Activated T-helper 1 cell treated with Interleukin-2 at 50 U/mL for 16 hours (primary cell): ENCODE results near the gene CFAP299.

Source experiments
- DNase-seq: peaks from one replicate; pipeline ENCODE4 v3.0.0-alpha.2; 2020; ENCODE audit warnings: low read depth

Gene CFAP299

DNA sequence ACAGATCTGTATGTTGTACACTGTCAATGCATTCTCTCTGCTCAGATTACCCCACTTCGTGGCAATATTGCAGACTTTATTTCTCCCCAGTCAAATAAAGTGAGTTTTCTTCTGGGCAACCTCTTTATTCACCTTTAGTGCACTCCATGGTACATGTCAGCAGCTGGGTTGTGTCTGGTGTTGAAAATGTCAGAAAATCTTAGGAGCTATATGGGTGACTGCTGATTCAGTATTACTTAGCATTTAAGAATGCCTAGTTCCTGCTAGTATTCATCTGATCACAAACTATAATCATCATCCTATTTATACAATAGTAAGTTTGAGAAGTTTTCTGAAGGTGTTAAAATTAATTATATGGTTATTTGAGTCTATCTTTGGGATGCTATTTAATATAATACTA, 112.5 kb downstream of the CFAP299 start:
- no peak for DNase-seq

DNA sequence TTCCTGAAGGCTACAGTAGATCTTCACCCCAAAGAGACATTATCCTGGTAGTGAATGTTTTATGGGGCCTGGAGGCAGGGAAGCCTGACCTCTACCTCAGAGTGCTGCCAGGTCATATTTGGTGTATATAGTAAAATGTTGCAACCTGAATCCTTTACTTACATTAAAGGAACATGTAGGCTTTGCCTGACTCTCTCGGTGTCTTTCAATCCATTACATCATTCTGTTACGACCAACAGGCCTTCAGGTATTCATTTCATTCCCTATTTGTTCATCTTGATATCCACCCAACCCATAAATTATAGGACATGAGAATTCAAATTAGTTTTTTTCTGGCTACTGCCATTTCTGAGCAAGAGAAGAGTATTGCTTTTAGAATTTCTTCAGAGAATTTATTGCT, 116.5 kb downstream of the CFAP299 start:
- DNase-seq: no peak

DNA sequence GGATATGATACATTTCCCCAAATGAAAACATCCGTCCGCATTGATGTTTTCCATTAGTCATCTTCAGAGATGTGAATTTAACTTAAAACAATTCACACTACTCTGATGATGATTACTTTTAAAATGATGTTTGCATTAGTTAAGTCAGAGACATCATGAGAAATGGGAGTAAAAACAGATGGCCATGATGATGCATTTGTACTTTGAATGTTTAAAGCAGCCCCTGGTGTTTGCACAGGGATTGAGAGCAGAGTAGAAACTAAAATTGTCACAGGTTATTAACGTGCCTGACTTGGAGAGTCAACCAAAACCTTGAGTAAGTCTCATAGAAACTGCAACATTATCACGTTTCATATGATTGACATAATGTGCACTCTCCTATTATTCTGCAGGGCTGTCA, 117.2 kb downstream of the CFAP299 start:
- no peak for DNase-seq

DNA sequence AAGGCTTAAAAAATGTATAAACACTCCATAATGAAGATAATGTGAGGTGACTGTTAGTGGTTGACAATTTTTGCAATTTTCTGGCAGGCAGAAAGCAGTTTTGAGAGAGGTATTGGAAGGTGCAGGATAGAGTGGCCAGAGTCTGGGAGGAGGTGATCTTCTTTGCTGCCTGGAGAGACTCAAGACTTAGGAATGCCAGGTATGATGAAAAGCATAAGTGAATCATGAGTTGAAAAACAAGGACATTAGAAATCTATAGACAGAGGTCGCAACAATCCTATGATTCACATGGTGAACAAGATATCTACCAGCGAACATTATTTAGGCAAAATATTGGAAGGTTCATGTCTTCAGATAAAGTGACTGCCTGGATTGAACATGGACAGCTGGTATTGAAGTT, 118.5 kb downstream of the CFAP299 start:
- no peak for DNase-seq

DNA sequence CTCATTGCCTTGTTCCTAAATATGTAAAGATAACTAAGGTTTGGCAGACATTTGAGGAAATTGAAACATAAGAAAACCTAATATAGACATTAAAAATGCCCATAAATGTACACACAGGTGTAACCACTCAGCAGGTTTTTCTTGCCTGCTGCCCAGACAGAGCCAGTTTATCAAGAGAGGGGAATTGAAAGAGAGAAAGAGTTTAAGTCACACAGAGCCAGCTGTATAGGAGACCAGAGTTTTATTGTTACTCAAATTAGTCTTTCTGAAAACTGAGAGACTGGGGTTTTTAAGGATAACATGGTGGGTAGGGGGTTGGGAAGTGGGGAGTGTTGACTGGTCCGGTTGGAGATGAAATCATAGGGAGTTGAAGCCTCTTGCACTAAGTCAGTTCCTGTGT, 119.0 kb downstream of the CFAP299 start:
- DNase-seq: no peak

DNA sequence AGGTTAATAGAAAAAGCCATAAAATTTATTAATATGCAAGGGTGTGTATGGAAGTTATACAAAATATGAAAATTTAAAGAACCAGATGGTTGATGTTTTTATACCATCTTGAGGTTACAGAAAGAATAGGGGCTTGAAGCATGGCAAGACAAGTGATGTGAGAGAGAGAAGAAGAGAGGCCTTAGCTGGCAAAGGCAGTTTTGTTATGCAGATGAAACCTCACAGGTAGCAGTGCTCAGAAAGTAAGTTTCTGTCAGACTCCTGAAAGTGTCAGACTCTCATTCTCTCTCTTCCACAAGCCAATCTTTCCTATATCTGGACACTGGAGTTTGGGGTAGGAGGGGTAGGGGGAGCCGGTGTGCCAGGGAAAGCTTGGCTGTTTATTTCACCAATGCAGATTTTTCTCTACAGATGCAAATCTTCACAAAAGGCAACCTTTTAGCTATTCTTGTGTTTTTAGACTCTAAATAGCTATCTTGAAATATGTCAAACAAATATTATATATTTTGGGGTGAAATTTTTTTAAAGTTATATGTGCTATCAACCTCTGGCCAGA, 124.5 kb downstream of the CFAP299 start:
- no peak for DNase-seq

DNA sequence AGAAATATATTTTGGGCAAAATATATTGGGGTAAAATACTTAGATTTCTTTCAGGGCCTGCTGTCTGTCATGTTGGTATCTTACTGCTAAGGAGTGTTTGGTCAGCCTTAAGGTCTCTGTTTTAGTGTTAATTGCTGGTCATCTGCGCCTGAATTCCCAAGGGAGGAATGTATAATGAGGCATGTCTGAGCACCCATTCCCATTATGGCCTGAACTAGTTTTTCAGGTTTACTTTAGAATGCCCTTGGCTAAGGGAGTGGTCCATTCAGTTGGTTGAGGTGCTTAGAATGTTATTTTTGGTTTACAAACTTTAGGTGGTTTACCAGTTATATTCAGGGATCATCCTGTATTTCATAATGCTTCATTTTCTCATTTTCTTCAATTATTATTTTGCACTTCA, 125.9 kb downstream of the CFAP299 start:
- DNase-seq: no peak

DNA sequence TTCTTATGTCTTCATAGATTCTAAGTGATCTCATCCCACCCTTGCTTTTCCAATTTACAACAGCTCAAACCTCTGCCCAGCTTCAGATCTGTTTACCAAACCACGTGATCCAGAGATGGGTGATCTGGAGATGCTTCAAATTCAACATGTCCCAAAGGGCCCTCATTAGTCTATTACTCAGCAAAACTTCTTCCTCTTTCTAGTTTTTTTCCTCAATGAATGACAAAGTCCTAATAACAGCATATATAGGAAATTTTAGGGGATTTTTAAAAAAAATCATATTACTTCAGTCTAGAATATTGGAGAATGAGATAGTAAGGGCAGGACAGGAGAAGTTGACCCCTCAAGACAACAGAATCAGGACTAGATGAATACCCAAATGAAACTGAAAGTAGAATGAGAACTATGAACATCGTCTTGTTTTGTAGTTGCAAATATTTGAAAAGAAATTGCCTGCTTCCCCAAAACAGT, 127.1 kb downstream of the CFAP299 start:
- no peak for DNase-seq

DNA sequence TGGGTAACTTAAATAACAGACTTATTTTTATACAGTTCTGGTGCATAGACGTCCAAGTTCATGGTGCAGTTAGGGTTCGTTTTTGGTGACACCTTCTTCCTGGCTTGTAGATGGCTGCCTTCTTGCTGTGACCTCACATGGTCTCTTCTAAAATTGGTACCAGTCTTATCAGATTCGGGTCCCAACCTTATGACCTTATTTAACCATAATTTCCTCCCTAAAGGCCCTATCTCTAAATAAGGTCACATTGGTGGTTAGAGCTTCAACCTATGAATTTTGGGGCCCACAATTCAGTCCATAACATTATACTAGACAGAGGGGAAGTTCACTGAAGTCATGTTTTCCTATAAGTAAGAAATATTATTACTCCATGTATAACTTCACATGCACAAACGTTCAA, 128.0 kb downstream of the CFAP299 start:
- no peak for DNase-seq

DNA sequence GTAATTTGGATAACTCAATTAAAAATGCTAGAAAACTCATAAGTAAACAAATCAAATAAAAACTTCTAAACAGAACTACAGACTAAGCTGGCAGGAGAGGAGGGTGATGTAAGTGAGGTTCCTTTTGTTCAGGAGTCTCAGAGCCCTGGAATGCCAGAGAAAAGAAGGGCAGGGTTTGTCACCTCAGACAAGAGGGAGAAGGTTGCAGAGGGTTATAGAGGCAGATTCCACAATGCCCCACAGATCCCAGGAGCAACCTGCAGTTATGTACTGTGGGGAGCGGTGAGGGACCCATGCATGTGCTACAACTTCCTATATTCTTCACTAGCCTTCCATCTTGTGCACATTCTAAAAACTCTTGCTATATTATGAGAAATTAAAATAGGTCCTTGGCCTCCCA, 129.7 kb downstream of the CFAP299 start:
- DNase-seq: no peak

DNA sequence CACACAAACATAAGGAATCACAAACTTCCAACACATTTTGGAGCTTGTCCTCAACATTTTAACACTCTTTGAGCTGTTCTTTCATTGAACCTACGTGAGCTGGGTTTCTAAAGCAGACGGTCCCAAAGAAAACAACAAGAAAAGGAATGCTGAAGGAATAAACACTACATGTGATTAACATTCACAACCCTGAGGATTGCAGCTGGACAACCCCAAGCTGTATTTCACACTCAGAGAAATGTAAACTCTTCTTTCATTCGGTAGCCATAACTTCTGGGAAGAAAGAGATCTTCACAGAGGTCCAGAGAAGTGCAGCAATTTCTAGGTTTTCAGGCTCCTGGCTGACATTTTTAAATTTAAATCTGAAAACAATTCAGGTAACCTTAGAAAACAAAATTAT, 130.2 kb downstream of the CFAP299 start:
- DNase-seq: no peak

DNA sequence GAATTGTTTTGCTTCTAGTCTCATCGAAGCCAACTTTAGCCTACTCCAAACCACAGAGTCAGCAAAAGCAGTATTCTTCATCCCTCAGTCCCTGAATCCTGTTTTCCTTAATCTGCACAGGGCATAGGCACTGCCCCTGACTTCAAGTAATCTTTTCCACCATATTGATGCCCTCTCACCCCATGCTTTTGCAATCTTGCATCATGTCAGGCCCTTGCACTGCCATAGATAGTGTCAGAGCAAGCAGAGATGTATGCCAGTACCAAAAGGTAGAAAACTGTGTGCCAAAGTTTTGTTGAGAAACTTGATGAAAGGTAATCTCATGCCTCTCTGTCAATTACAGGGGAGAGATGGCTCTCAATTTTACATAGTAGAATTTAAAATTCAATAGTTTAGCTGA, 131.1 kb downstream of the CFAP299 start:
- DNase-seq: no peak

DNA sequence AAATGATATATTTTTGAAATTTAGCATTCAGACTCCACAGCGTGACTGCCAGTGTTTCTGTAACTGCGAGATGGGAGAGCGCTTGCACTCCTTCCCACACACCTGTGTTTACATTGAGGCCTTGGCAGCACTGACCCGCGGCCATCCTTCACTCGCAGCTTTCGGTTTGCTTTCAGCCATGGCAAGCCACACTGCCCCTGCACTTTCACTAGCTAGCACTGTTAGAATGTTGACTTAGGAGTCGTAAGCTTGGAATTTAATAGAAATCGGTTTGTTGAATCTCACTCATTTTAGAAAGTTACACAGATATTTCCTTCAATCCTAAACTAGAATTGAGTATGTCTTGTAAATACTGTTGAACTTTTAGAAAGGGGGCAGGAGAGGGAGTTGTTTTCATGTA, 136.2 kb downstream of the CFAP299 start:
- DNase-seq: no peak

DNA sequence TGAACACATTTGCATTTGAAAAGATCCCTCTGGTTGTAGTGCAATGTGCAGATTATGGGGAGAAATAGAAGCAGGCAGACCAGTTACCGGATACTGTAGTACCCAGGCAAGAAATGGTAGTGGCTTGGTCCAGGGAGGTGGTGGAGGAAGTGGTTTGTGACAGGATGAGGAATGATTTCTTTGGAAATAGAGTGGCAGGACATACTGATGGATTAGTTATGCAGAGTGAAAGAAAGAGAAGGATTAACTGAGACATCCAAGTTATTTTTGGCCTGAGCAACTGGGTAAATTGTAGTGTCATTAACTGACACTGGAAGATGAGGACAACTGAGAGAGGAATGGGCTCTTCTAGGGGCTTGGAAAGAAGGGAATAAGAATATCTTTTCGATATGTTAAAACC, 139.7 kb downstream of the CFAP299 start:
- no peak for DNase-seq

DNA sequence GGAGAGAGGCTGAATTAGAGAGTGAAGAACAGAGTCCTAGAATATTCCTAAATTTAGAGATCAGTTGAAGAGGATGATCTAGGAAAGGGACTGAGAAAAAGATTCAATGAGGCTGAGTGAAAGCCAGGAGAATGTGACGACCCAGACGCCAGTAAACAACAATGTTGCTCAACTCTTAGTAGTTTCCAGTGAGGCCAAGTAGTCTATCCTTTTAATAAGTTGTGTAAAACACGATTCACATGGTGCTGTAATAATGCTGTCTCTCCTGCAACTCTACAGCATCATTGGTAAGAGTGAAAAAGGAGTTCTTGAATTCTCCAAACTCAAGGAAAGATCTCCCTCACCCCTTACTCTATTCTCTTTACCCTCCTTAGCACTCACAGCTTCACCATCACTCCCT, 140.3 kb downstream of the CFAP299 start:
- DNase-seq: no peak

DNA sequence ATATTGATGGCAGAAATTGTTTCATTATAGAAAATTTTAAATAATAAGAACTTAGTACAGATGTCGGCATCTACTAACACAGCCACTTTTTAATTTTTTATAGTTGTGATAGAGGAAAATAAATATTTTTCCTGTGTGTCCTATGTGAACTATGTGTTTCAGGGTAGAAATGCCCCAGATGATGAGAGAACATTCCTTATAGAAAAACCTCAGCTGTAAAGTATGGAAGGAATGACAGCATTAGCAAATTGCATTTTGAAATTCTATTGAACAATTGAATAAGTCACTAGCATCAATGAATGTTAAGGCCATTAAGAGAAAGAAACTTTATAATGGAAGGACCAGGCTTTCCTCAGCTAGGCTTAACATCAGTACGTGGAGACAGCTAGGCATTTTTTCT, 149.2 kb downstream of the CFAP299 start:
- DNase-seq: no peak

DNA sequence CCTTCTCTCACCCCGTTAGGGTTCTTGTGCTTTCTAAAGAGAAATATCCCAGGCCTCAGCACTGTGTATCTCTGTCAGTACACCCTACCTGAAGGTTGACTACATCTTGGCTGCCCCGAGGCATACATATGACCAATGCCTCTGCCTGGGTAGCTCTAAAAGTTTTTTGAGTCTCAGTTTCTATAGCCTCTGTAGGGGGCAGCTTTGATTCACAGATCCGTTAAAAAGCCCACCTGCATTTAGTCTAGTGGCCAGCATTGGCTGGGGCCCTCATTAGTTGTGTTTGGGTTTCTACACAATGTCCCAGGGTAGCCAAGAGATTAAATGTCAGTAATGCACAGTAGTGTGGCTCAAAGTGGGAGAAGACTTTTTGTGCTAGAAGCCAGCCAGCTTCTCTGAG, 151.1 kb downstream of the CFAP299 start:
- DNase-seq: no peak

DNA sequence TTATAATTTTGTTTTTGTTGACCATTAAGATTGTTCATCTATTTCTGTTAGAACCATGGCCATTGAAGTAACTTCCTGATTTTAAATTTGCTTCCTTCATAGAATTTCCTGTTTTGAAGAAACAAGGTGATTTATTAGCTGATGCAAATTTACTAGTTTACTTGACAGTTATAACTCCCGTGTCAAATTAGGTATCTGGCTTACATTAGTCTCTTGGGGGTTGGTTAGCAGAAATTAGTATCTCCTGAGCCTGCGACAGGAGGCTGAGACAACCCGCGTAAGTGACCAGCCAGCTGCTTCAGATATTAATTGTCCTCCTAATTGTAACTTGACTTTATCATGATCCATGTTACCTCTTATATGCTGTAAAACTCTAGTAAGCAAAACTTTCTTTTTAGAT, 154.3 kb downstream of the CFAP299 start:
- DNase-seq: no peak

DNA sequence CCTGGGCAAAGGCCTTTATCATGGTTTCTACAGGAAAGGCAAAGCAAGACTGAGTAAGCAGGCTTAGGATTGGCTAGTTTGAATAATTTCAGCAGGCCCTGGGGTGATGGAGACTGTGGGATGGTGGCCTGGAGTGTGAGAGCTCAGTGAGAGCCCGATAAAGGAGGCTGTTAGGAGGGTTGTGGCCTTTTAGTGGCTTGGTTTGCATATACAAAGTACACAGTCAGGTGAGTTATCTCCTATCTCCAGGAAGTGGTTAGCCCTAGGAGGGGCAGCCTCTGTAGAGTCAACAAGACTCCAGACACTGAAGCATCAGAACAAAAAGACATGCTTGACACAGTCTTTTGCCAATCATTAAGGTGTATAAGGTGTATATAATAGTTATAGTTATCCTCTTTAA, 157.2 kb downstream of the CFAP299 start:
- DNase-seq: peak; percentile 24

DNA sequence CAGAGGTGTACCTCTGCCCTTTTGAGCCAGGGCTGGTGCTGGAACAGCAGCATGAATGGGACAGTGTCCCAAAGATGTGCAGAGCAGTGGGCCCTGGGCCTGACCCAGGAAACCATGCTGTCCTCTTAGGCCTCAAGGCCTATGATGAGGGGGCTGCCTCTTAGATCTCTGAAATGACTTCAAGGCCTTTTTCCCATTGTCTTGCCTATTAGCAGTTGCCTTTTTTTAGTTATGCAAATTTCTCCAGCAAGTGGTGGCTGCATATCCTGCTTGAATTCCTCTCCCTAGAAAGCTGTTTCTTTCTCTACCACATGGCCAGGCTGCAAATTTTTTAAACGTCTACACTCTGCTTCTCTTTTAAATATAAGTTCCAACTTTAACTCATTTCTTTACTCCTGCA, 160.3 kb downstream of the CFAP299 start:
- no peak for DNase-seq

DNA sequence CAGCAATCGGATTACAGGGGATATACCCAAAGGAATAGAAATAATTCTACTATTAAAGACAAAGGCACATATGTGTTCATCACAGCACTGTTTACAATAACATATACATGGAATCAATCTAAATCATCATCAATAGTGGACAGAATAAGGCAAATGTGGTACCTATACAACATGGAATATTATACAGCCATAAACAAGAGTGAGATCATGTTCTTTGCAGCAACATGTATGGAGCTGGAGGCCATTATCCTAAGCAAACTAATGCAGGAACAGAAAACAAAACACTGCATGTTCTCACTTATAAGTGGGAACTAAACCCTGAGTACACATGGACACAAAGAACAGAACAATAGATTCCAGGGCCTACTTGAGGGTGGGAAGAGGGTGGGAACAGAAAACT, 163.2 kb downstream of the CFAP299 start:
- DNase-seq: no peak

DNA sequence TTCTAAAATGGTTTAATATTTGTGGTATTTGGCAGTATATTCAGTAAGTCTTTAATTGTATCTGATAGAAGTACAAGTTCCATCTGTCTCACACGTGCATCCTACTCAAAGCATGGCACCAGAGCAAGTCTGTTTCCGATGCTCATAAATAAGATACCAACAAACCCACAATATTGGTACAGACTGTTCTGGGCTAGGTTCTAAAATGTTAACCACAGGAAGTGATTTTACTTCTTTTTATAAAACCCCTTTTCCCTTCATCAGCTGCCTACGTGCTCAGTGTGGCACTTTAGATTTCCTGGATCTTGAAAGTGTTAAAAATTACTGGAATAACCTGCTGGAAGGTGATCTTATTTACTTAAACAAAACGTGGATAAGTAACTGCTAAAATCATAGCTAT, 165.1 kb downstream of the CFAP299 start:
- no peak for DNase-seq

DNA sequence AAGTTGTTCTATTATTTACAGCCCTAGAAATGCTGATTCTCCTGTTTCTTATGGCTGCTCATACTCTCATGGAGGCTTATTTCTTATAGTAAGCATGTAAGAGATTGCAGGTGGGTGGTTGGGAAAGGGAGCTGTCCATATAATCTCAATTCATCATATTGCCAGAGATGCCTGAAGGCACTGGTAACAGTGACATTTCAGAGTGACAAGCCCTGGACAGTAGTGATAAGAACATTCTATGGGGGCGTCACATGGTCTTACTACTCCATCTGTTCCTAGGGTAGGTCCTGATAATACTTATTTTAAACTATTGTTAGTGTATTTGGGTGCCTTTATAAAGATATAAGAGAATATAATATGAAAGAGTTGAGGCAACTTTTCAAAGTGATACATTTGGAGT, 171.5 kb downstream of the CFAP299 start:
- no peak for DNase-seq

DNA sequence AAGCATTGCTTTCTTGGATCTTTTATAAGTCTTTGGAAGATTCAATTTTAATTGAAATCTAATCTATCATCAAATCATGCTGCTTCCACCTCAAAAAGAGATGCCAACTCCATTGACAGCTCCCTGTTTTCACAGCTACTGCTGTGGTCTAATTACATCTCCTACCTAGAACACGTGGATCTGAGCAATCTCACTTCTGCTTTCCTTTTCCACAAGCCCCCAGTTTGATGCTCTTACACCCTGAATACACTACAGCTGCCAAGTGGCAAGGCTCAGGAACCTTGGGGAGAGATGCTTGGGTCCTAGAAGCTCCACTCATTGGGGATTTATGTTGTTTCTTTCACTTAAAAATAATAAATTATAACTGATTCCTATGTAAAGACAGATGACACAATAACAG, 172.0 kb downstream of the CFAP299 start:
- DNase-seq: no peak

DNA sequence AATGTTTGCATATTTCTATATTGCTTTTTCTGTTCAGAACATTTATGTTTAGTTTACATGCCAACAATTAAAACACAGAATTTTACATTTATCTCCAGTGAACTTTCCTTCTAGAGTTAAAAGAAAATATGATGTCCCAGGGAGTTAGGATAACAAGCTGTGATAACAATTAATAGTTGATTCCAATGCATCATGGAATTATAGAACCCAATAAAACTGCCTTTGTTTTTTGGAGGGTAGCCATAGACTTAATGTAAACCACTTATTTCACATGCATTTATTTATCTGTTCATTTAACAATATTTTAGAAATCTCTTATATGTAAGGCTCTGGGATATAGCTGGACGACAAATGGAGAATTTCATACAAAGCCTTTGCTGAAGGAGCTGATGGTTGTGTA, 180.0 kb downstream of the CFAP299 start:
- no peak for DNase-seq
